ENCODE measurements around the gene WDFY2.
"Not testable (repeated sequence)": the region's sequence is repeated elsewhere in the genome, so short reads cannot be mapped to it uniquely, and the experiment has no call there.

The WDFY2 gene

DNA sequence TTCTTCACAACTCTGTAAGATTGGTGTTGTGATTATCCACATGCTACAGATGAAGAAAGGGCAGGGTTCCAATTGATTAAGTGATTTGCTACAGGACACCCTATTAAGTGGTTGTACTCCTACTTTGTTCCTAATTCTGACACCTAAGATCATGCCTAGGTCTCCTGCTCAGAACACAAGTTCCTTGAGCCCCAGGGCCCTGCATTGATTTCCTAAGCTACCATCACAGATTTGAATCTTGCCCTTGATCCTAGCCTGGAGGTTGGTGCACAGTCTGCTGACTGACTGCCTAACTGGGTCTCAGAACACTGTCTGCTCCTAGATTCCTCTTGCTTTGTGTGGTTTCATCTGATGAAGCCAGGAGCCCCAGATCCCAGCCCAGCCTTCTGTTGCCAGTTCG, 19.6 kb upstream of the WDFY2 start:
- DNase-seq: no peak

DNA sequence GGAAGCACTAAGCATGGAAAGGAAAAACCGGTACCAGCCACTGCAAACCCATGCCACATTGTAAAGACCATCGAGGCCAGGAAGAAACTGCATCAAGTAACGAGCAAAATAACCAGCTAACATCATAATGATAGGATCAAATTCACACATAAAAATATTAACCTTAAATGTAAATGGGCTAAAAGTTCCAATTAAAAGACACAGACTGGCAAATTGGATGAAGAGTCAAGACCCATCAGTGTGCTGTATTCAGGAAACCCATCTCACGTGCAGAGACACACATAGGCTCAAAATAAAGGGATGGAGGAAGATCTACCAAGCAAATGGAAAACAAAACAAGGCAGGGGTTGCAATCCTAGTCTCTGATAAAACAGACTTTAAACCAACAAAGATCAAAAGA, 15.3 kb upstream of the WDFY2 start:
- not testable (repeated sequence) for DNase-seq

DNA sequence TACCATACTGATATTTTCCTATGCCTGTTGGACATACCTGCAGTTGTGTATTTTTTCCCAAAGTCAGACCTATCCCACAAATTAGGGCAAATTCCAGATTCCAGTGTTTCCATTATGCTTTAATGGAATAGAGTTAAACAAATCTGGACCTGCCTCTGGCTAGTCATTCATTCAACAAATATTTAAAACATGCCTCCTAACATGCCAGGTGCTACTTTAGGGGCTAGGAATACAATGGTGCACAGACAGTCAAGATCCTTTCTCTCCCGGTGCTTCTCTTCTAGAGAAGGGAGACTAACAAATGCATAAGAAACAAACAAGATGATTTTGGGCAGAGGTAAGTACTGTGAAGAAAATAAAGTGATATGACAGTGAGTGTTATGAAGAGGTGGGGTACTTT, 7.5 kb upstream of the WDFY2 start:
- DNase-seq: no peak

DNA sequence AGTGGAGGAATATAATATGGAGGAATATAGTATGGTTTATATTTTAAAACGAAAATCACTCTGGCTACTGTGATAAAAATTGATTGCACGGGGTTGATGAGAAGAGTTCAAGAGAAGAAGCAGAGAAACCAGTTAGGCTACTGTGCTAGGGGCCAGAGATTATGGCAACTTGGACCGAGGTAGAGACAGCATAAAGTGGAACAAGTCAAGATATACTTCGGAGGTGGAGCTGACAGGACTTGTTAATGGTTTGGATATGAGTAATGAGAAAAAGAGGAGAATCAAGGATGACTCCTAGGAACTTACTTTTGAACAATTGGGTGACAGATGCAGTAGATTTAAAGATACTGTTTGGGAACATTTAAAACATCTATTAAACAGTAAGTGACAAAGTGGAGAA, 6.6 kb upstream of the WDFY2 start:
- no peak for DNase-seq

DNA sequence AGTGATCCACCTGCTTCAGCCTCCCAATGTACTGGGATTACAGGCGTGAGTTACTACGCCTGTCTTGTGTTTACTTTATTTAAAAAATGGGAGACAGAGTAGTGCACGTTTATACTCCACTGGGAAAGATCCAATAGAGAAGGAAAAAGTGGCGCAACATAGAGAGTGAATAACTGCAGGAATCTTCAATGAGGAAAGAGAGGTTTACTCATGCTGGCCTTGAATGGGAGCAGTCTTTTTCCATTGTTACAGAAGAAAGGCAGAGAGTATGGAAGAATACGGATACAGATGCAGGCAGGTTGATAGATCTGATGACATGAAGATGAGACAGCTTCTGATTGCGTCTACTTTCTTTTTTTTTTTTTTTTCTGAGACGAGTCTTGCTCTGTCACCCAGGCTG, 4.6 kb upstream of the WDFY2 start:
- DNase-seq: no peak

DNA sequence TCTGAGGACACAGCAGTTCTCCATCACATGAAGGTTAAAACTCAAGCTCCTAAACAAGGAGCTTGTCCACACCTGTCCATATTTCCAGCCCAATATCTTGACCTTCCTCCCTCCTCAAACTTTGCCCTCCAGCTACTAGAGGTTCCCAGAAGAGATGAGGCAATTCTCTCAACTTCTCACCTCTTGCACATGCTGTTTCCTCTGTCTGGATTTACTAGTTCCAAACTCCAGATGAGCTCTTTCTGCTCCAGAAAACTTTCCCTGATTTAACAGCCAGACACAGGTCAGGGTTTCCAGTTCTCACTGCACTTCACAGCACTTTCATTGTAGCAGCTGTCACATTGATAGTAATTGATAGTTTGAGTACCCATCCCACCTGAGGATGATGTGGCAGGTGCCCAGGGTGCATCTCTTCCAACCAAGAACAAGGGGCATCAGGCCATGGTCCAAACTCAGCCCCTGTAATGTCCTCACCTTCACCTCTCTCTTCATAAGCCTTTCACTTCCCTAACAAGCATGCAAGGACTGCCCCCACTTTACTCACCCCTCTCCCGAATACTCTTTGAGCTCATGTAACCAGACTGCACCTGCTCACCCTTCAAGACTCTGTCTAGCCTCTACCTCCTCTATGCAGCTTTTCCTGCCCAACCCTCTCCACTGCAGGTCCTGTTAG, 3.0 kb upstream of the WDFY2 start:
- DNase-seq: no peak

DNA sequence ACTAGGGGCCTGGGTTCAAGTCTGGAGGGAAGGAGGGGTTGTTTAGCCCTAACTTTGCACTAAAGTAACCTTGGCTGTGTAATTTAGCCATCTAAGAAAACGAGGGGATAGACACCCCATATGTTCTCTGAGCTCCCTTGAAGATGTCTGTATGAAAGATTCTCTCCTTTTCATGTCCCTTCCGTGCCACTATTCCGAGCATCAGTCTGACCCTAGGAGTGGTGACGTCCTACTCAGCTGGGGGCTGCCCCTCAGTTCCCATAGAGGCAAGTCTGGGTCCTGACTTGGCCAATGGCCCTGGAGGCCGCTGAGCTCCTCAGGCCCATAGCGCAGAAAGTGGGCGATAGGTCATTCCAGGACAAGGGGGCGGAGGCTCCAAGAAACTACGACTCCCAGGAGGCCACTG, 790 bp upstream of the WDFY2 start:
- DNase-seq: no peak

DNA sequence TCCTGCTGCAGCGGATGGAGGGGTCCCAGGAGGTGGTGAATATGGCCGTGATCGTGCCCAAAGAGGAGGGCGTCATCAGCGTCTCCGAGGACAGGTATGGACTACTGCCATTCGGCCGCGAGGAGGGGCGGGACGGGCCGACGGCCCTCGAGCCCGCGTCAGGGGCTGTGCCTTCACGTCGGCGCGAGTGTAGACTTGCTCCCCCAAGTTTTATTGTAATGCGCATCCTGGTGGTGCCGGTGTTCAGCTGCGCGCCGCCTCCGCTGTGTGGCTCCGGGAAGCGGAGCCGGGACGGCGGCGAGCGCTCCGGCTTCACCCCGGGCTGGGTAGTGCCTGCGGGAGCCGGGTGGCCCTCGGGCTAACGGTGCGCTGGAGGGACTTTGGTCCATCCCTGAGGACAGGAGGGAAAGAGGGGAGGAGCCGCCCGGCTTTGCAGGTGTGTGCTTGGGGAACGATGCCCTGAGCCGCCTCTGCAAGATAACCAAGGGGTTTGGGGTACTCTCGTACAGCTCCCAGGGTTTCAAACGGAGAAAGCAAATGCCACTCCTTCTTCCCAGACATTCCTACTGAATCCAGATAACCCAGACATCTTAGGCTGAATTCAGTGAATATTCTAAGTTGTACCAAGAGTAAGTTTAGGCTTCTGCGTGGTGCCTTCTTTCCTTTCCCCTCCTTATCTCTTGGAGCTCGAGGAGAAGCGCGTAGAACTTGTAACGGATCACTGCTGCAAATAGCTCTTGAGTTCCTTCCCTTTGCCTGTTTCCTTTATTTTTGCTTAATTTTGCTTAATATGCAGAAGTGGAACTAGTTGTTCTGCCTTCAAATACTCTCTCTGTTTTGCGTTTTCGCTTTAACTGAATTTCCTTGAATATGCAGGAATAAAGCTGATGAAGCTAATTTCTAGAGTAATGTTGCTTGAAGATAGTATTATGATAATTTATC, 740 bp downstream of the WDFY2 start:
- peak; percentile 79 for DNase-seq

DNA sequence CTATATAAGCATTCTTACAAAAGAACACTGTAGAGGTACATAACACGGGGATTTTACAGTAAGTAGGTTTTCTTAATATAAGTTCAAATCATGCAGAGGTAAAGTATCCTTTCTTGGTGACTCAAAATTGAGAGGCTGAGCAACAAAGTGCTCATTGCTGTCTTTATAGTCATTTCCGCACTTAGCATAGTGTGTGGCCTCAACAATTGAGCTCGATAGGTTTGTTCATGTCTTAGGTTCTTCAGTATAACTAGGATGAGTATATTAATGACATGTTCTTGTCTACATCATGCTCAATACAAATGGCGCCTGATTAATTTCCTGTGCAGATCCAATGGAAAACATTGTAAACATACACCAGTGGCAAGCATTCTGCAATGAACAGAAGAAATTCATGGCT, 1.4 kb downstream of the WDFY2 start:
- DNase-seq: no peak

DNA sequence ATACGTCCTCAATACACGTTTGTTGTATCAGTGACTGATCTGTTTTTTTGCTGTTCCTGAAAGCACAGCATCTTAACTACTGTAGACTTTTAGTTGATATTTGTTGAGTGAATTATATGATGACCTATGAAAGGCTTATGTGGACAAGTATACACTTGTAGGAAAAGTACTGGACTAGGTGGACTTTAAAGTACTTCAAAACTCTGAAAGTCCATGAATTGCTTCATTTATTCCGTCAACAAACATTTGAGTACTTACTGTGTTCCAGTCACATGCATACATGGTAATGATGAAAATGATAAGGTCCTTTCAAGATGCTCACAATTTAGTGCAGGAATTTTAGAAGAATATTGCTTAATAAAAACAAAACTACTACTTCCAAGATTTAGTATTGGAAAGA, 3.1 kb downstream of the WDFY2 start:
- no peak for DNase-seq

DNA sequence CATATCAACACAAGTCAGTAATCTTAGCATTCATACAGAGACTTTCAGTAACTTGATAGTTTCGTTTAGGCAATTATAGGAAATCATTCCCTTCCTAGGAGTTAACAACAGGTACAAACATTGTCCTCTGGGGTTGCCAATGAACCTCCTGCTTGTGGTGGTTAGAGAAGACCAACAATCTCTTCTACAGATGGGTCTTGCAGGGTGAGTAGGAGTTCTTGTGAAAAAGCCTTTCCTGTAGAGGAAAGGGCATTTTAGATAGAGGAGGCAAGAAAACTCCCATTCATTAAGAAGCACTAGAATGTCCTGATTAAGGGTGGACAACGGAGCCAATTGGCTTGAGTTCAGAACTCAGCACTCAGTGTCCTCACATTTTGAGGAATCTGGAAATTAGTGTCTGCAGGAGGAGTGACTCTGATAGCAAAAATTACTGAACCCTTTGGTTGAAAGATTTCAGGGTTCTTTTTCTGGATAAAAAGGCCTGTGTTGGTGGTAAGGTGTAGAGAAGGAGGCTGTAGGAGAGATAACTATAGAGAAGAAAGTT, 4.2 kb downstream of the WDFY2 start:
- no peak for DNase-seq

DNA sequence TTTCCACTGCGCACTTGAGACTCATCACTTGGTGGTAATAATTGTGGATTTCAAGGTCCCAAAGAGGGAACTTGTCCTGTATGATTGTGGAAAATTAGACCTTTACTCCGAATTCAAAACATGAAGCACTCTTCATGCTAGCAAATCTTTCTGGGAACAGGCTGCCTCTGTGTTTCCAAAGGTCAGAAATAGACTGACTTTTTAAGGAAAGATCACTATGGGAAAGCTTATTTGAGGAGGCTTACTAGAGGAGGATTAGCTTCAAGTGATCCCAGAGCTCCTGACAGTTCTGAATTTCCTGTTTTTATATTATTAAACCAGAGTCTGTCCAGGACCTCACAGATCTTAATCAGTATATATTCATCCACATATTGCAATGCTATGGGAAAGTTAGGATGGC, 5.5 kb downstream of the WDFY2 start:
- DNase-seq: no peak

DNA sequence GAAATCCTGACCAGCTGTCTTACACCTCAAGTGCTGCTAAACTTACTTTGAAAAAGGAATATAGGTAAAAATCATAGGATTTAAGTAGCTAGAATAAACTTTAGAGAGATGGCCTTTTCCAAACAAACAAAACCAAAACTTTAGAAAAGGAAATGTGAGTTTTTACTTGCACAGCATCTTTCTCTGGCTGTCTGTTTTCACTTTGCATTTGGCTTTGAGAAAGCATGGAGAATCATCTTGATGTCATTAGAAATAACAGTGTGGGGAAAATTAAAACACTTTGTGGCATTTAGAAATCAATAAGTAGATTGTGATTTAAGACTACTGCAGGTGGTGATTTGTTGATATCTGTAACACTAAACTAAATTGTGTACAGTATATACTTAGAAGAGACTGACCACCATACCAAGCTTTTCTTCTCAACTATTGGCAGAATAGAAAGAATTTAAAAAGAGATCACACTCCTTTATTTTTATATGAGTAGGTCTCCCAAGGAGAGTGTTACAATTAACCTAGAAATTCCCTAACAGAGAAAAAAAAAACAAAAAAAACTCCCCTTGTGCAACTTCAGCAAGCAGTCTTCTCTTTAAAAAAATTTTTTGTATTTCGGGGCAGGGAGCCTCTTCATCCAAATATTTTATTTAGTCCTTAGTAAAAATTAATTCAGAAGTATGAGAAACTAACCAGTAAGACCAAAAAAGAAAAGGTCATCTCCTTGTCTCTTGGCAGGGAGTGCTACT, 6.1 kb downstream of the WDFY2 start:
- no peak for DNase-seq

DNA sequence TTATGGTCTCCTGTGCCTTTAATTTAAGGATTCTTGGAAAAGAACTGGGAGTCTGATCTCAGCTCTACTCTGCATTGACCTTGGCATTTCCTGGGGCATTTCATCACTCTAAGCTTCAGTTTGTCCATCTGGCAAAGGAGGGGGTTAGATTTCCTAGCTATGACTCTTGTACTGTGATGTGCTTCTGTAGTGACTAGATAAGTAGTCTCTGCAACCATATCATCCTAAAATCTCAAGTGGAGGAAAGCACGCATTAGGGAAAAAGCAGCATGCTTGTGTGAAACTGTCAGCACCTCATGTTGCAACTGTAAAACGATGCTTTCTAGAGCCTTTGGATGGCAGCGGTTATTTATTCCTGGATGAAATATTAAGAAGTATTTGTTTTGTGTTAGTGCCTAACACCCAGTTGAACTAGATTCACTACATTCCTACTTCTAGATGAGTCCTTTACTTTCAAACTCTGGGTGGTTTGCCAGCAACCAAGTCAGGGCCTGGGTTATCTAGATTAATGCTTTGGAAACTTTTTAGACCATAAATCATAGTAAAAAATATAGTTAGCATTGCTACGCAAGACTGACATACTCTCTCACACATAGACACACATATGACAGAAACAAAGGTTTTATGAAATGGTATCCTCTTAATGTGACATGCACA, 6.8 kb downstream of the WDFY2 start:
- no peak for DNase-seq

DNA sequence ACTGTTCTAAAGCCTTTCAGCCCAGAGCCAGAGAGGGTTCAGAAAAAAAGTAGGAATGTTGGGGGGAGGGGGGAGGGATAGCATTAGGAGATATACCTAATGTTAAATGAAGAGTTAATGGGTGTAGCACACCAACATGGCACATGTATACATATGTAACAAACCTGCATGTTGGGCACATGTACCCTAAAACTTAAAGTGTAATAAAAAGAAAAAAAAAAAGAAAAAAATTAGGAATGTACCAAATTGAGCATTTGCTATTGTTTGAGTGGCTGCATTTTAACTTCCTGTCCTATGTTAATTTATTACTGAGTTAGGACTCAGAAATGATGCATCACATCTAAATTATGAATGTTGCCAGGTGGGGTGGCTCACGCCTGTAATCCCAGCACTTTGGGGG, 7.7 kb downstream of the WDFY2 start:
- not testable (repeated sequence) for DNase-seq

DNA sequence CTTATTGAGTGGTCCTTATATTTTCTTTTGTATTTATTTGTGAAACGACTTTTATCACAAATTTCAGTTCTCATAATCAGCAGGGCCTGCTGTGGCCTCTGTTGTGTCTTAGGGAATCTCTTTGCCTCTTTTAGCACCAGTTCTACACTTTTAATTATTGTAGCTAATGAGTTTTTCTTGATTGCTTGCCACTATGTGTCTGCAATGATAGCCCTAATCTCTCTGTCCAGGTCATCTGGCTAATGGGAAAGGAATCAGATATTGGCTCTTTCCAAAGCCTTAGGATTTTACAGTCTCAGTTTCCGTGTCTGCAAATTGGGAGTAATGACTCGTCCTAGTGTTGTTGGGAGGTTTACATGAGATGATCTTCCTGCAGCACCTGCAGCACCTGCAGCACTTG, 10.2 kb downstream of the WDFY2 start:
- no peak for DNase-seq

DNA sequence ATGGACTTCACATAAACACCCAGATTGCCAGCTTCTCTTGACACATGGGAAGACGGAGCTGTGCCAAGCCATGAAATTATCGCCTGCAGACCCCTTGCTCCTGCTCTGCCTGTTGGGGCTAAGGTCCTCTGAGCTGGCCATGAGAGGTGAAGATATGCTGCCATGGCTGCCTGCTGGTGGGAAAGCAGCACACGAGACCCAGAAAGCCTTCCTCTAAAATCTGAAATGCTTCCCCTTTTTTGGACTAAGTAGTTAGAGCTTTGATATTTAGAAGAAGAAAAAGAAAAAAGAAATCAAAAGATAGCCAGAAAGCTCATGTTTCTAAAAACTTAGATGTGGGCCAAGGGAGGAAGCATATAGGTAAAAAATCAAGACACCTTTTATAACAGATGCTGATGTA, 11.2 kb downstream of the WDFY2 start:
- no peak for DNase-seq

DNA sequence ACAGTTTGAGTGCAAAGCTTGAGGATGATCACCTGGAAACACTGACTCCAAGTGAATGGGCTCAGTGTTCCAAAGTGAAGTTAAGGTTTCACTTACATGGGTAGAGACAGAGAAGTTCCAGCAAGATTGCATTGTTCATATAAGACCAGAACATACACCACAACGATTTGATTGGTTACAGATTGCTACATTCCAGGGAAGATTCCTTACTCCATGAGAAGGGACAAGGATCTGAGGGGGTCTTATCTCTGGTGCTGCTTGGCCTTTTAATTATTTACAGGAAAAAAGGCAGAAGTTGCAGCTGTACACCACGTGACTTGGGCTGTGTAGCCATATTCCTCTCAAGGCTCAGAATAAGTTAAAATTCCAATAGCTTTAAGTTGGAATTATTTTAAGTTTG, 12.3 kb downstream of the WDFY2 start:
- no peak for DNase-seq

DNA sequence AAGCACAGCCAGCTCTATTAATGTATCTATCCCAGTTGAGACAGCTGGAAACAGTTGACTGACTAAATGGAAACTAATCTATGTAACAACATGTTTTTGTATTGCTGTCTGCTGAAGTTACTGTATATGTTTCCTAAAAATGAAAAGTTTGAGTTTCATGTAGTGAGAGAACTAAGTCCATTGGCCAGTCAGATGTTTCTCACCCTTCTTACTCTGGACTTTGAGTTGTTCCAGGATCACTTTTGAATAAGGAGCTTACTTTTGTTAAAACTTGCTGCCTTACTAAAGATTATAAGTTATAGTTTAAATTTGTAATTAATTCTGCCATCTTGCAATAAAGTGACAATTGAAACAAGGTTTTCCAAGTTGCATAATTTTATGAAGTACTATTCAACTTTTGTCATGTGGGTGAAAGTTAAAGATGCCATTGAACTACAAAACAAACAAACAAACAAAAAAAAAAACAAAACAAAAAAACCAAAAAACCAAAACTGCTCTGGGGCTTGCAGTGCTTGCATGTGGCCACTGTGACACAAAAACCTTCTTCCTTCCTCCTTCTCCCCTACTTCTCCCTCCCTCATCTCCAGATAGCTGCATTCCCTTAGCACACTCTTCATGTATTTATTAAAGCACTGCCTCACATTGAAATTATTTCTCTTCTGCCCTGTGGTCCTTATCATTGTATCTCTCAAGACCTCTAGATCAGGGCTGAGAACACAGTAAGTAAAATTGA, 15.3 kb downstream of the WDFY2 start:
- no peak for DNase-seq

DNA sequence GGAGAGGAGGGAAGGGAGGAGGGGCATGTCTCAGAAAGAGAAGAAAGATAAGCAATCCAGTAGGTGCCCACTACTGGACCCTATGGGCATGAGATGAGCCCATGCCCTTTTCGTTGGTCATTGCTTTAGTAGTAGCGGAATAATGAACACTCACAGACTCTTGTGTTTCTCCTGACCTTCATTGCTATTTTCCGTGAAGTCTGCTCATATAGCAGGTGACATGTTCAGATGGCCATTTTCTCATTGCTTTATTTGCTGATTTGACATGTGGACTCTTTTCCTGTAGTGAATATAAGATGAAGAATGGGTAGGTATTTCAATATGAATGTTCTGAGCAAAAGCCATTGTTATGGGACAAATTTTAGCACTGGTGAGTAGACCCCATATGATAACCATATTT, 16.4 kb downstream of the WDFY2 start:
- no peak for DNase-seq

DNA sequence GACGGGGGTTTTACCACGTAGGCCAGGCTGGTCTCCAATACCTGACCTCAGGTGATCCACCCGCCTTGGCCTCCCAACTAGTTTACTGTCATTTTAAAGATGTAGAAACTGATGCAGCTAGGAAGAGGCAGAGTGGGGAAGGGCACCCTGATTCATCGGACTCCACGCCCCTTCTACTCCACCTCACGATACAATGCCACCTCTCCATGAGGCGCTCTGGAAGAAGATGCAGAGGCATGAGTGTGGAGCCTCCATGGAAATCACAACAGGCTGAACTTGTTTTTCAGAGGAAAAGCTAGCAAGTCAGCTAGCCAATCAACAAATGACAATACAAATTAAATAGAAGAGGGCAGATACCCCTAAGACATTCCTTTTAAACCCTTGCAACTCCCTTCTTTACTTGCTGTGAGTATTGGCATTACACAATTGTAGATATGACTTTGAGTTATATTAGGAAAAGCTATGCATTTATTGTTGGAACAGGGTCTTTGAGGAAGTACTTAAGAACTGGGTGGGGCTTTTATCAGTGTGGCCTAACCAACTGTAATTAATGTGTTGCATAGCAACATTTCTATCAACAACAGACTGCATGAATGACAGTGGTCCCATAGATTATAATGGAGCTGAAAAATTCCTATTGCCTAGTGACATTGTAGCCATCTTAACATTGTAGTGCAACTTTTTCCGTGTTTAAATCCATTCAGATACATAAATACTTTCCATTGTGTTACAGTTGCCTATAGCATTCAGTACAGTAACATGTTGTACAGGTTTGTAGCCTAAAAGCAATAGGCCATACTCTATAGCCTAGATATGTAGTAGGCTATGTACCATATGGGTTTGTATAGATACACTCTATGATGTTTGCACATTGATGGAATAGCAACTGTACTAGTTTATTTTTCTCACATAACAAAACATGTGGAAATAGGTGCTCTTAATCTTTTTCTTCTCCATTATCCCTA, 17.6 kb downstream of the WDFY2 start:
- DNase-seq: peak; percentile 2
